BJ (cell line): ENCODE results near the gene NOTCH4. TPM values are rescaled to one million over a fixed set of nuclear protein-coding genes. Genes with fewer than 3 reads are reported as not detected.

Experiments used
- CTCF ChIA-PET: fragments of 350-600 bp; formaldehyde crosslinking; extraction: SDS; loops from one replicate; lab custom pipeline; 2021; ENCODE audit warnings: antibody characterized with exemption, inconsistent platforms; lab: Yijun Ruan, JAX
- POLR2A ChIA-PET: fragments of 300-600 bp; sonication (Branson Sonifier 250); formaldehyde crosslinking; extraction: SDS; loops from one replicate; lab custom pipeline; 2021; ENCODE audit warnings: antibody characterized with exemption; lab: Charles Lee
- DNase-seq: peaks from one replicate; pipeline ENCODE4 v3.0.0-alpha.2; 2011; ENCODE audit warnings: low read depth
- H3K27me3 ChIP-seq: 2 replicates; pipeline ENCODE4 v1.6.0; 2011; ENCODE audit warnings: low read length; ENCODE audit not compliant: control insufficient read depth, insufficient read depth
- H3K36me3 ChIP-seq: 2 replicates; pipeline ENCODE4 v1.5.1; 2011; ENCODE audit warnings: low read length; ENCODE audit not compliant: control insufficient read depth, insufficient read depth
- H3K4me3 ChIP-seq: 2 replicates; pipeline ENCODE4 v1.5.1; 2011; ENCODE audit warnings: low read depth, mild to moderate bottlenecking, control low read depth, low read length
- polyA plus RNA-seq: library from polyadenylated mRNA; depleted of rRNA; stranded (reverse); fragments of >200 nt; gene quantifications from 2 replicates; pipeline ENCODE4 v1.2.3, GENCODE V29; 2011
- TF ChIP-seq, protein P1 (sequence below): IDR thresholded peaks from 2 replicates; pipeline ENCODE4 v1.5.1; 2011; ENCODE audit warnings: low read depth, mild to moderate bottlenecking, control low read depth, inconsistent platforms, low read length, moderate library complexity; ENCODE audit not compliant: insufficient read depth

Gene NOTCH4
- polyA plus RNA-seq, 1 experiment = 0.42 TPM

DNA sequence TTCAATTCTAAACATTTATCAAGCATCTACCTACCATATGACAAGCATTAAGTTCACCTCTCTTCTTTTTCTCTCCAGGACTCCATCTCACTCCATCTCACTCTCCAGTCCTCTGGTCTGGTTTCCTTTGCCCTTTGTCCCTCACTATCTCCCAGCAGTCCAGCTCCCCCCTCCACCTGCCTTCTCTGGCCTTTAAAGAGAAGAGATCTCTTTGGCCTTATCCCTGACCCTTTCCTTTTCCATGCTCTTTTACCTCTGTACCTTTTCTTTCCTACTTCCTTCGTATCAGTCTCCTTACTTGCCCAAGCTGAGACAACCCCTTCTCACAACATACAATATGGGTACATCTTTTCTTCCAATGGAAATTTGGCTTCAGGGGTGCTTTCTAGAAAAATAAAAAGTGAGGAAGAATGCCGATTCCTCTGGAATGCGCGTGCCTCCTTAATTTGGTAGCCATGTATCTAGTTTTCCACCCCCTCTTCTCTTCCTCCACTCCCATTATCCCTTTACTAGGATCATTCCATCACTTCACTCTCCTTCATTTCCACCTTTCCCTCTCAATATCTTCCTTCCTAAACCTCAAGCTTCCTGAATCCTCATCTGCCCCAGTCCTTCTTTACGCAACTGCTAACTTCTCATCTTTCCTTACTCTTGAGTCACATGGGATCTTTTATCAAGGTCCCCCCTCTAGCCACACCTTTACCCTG lies 47.2 kb downstream of the NOTCH4 start:
- CTCF ChIA-PET = interaction anchor here (1.0 to 2.0 kb wide), 5 partner anchors 14 to 60 kb away, joined by 3 to 7 read pairs (median 4); partner anchors contain the start of gene PBX2
- TF ChIP-seq, protein P1, sequence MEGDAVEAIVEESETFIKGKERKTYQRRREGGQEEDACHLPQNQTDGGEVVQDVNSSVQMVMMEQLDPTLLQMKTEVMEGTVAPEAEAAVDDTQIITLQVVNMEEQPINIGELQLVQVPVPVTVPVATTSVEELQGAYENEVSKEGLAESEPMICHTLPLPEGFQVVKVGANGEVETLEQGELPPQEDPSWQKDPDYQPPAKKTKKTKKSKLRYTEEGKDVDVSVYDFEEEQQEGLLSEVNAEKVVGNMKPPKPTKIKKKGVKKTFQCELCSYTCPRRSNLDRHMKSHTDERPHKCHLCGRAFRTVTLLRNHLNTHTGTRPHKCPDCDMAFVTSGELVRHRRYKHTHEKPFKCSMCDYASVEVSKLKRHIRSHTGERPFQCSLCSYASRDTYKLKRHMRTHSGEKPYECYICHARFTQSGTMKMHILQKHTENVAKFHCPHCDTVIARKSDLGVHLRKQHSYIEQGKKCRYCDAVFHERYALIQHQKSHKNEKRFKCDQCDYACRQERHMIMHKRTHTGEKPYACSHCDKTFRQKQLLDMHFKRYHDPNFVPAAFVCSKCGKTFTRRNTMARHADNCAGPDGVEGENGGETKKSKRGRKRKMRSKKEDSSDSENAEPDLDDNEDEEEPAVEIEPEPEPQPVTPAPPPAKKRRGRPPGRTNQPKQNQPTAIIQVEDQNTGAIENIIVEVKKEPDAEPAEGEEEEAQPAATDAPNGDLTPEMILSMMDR = no peak
- POLR2A ChIA-PET = interaction anchor here (0.5 to 1.3 kb wide), 3 partner anchors 12 to 795 kb away, joined by 5 to 7 read pairs (median 6); no protein-coding TSS in a partner anchor

DNA sequence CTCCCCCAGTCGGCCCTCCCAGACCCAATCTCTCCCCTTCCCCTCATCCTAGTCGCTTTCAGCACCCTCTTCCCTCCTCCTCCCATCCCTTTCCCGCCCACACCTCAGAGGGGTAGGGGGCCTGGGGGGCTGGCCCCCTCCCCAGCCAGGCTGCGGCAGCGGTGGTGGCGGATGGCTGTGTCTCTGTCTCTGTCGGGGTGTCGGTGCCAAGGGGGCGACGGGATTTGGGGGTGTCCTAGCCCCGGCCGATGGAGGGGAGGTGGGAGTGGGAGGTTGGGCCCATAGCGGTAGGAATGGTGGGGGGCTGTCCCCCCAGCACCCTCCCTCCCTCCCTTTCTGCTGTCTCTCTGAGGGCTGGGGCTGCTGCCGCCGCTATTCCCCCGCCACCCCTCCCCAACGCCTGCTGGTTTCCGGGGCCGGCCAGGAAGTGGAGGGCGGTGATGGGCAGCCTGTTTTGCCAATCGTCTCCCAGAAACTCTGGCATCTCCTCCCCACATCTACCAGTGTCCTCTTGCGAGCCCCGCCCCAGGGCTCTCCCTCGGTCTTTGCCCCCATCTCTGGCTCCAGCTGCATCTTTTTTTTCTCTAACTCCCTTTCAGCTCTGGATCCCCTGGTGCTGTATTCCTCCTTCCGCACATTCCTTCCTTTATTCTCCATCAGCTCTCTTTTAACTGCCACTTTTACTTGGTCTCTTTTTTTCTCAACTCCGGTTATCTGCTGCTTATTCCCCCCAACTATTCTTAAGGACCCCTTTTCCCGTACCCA lies 48.0 kb downstream of the NOTCH4 start, which contains the start of gene AGPAT1:
AGPAT1 (minus strand) TSS at position 374 of the 765 bp plus-strand sequence. CDS start 4,588 bp downstream, outside the sequence.
- peak; percentile 84 for DNase-seq
- POLR2A ChIA-PET = no interaction called here
- H3K27me3 ChIP-seq = no peaks in the 10 kb centered on the region
- TF ChIP-seq, protein P1 = no peak
- CTCF ChIA-PET = interaction anchor here (1.1 to 2.0 kb wide), 4 partner anchors 15 to 59 kb away, joined by 3 to 7 read pairs (median 6); partner anchors contain the start of gene PBX2
- H3K36me3 ChIP-seq = peaks cover 8% of the 10 kb centered on the region
- H3K4me3 ChIP-seq = peak within 1 kb of the TSS; percentile 97

More for the DNA sequence above, 47.2 kb downstream of the NOTCH4 start:
- peak overlapping the region; percentile 97 for H3K4me3 ChIP-seq
- peaks cover 8% of the 10 kb centered on the region for H3K36me3 ChIP-seq
- DNase-seq = no peak
- no peaks in the 10 kb centered on the region for H3K27me3 ChIP-seq

DNA sequence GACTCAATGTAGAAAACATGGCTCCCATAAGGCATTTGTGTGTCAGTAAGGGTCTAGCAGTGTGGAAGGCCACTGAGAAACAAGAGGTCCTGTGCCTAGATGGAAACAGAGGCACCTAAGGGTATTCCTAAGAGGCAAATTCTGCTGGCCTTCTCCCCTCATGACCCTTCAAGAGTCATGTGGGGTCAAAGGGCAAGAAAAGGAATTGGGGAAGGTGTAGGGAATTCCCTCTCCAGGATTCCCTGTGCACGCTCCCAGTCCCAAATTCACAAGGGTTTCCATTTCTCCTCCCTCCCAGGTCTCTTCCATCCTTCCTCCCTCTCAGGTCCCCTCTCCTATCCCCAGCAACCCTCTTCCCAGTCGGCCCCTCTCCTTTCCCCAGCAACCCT lies 48.6 kb downstream of the NOTCH4 start:
- TF ChIP-seq, protein P1 = no peak
- Histone ChIP-seq H3K36me3 (peaks cover 12% of the 10 kb centered on the region), H3K4me3 (peak overlapping the region; percentile 97), H3K27me3 (no peaks in the 10 kb centered on the region)
- ChIA-PET POLR2A (no interaction called here), CTCF (no interaction called here)
- no peak for DNase-seq

DNA sequence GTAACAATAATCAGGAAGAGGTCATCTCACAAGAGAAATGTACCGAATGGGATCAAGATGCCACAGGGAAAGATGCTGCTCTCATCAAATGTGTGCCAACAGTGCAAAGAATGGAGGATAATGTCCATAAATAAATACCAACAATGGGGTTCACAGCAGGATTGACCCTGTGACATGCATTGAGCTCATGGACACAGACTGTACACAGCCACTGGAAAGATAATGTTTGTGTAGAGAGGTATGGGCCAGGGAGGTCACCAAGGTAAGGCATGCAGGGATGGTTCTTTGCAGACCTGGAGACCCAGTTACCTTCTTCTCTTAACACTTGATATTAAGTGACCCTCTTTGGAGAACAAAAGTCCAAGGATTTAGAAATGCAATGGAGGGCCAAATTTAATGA lies 49.5 kb downstream of the NOTCH4 start:
- CTCF ChIA-PET = no interaction called here
- POLR2A ChIA-PET = no interaction called here
- Histone ChIP-seq H3K4me3 (no peak overlapping the region), H3K27me3 (no peaks in the 10 kb centered on the region), H3K36me3 (peaks cover 15% of the 10 kb centered on the region)
- TF ChIP-seq, protein P1 = no peak
- no peak for DNase-seq
